ENCODE measurements around the gene SLIT1.

Gene SLIT1

GRCh38 chr10:96960872-96961271 lies 224.9 kb downstream of the SLIT1 start:
- no peak for FAIRE-seq
- no peak for DNase-seq (ENCODE audit: extremely low spot score, insufficient read length, low read depth)

- FAIRE-seq (no peak), DNase-seq (ENCODE audit: extremely low spot score, insufficient read length, low read depth) (no peak)
Measured at GRCh38 chr10:96959733-96960132, 226.0 kb downstream of the SLIT1 start.

- FAIRE-seq: no peak
- DNase-seq (ENCODE audit: extremely low spot score, insufficient read length, low read depth): no peak
Measured at GRCh38 chr10:96958071-96958470, 227.7 kb downstream of the SLIT1 start.

- DNase-seq (ENCODE audit: extremely low spot score, insufficient read length, low read depth): no peak
- FAIRE-seq: no peak
Measured at GRCh38 chr10:96955794-96956193, 230.0 kb downstream of the SLIT1 start.

- no peak for DNase-seq (ENCODE audit: extremely low spot score, insufficient read length, low read depth)
- no peak for FAIRE-seq
Measured at GRCh38 chr10:96951954-96952353, 233.8 kb downstream of the SLIT1 start.

GRCh38 chr10:96949039-96949683 lies 236.6 kb downstream of the SLIT1 start:
- DNase-seq (ENCODE audit: extremely low spot score, insufficient read length, low read depth) (no peak), FAIRE-seq (no peak)

All from GM18507 (cell line).